Measurements from ENCODE around the gene FAM181A.
A peak's percentile ranks its signal among the peaks of the same experiment; 100 is the strongest.

The FAM181A gene

DNA sequence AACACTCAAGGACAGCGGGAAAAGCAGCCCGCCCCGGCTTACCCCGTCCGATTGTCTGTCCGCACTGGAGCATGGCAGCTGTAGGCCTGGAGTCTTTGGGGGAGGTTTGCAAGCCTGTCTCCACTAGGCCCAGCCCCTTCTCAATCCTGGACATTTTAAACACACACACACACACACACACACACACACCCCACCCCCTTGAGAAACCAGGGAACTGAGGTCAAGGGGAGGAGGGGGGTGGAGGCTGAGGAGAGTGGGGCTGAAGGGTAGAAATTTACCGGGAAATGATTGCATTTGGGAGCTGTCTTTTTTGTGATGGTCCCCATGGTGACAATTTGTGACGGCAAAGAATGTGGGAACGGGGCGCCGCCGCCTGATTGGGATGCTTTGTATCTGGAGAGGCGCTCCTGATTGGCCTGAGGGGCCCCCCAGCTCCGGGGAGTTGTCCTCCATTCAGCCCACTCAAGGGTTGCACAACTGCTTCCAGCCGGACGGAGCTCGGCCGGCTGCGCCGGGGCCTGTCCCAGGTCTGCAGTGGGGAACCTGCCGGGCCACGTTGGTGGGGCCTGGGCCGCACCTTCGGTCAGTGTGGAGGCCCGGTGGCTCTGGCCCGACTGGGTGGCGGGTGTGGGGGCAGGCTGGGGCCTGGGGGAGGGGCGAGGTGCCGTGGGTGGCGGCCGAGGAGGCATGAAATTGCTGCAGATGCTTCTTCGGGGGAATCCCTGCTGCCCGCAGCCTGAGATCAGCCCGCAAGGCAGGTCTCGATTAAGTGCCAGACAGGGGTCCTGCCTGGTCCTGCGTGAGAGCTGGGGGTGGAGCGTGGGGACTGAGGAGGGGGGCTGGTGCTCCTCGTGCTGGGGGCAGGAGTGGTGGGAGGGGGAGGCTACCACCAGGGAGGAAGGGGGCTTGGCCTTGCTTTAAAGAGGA, at the start of gene FAM181A:
TSS of gene FAM181A (plus strand) at position 472 of the 927 bp plus-strand sequence. CDS start 942 bp downstream, outside the sequence.
- Histone ChIP-seq H3K4me3 (ENCODE audit: low read length) (no peak within 1 kb of the TSS), H3K9me3 (ENCODE audit: insufficient read depth, low read depth, low read length) (no peaks in the 10 kb centered on the region), H3K27me3 (ENCODE audit: insufficient read depth, low read length) (no peaks in the 10 kb centered on the region), H3K9ac (ENCODE audit: low read depth, low read length) (no peak within 1 kb of the TSS), H3K4me1 (ENCODE audit: insufficient read depth, low read length) (no peaks in the 10 kb centered on the region), H3K27ac (ENCODE audit: low read length) (no peak within 1 kb of the TSS), H3K36me3 (ENCODE audit: insufficient read depth, low read depth, low read length) (no peaks in the 10 kb centered on the region)

DNA sequence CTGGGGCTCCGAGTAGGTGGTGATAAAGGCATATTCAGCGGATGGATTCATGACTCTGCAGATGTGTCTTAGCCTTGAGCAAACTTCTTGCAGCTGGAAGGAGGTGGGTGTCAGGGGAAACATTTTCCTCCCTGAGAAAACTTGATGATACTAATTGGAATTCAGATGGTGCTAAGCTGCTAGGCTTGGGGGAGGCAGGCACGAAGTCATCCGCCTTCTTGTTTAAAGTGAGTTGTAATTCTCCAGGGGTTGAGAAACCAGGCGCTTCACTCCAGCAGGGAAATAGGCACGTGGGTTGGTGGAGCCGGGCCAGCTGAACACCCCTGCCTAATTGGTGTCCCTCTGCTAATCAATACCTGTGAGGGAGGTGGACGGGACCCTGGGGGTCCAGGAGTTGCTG, 48.9 kb upstream of the FAM181A start:
- no peaks in the 10 kb centered on the region for H3K9me3 ChIP-seq (ENCODE audit: insufficient read depth, low read depth, low read length)
- H3K4me1 ChIP-seq (ENCODE audit: insufficient read depth, low read length), result peaks cover 12% of the 10 kb centered on the region
- H3K9ac ChIP-seq (ENCODE audit: low read depth, low read length), result no peak overlapping the region
- no peaks in the 10 kb centered on the region for H3K27me3 ChIP-seq (ENCODE audit: insufficient read depth, low read length)
- no peak overlapping the region for H3K27ac ChIP-seq (ENCODE audit: low read length)
- no peak overlapping the region for H3K4me3 ChIP-seq (ENCODE audit: low read length)
- no peaks in the 10 kb centered on the region for H3K36me3 ChIP-seq (ENCODE audit: insufficient read depth, low read depth, low read length)

DNA sequence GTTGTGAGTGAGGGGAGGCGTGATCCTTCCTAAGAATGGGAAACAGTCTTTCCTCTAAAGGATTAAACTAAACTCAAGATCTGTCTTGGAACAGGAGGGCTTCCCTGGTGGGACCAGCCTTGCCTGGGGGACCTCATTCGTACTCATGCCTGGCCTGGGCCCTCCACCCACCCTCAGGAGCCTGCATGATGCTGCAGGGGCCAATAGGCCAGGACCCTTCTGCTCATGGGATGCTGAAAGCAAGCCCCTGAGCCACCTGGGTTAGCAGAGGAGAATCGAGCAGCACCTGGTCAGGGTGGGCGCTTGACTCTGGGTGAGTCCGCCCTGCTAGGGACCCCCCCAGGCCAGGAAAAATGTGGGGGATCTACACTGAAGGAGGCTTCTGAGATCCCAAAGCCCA, 48.3 kb upstream of the FAM181A start:
- Histone ChIP-seq H3K4me1 (ENCODE audit: insufficient read depth, low read length) (peaks cover 12% of the 10 kb centered on the region), H3K9ac (ENCODE audit: low read depth, low read length) (no peak overlapping the region), H3K27me3 (ENCODE audit: insufficient read depth, low read length) (no peaks in the 10 kb centered on the region), H3K27ac (ENCODE audit: low read length) (no peak overlapping the region), H3K4me3 (ENCODE audit: low read length) (no peak overlapping the region), H3K9me3 (ENCODE audit: insufficient read depth, low read depth, low read length) (no peaks in the 10 kb centered on the region), H3K36me3 (ENCODE audit: insufficient read depth, low read depth, low read length) (no peaks in the 10 kb centered on the region)

DNA sequence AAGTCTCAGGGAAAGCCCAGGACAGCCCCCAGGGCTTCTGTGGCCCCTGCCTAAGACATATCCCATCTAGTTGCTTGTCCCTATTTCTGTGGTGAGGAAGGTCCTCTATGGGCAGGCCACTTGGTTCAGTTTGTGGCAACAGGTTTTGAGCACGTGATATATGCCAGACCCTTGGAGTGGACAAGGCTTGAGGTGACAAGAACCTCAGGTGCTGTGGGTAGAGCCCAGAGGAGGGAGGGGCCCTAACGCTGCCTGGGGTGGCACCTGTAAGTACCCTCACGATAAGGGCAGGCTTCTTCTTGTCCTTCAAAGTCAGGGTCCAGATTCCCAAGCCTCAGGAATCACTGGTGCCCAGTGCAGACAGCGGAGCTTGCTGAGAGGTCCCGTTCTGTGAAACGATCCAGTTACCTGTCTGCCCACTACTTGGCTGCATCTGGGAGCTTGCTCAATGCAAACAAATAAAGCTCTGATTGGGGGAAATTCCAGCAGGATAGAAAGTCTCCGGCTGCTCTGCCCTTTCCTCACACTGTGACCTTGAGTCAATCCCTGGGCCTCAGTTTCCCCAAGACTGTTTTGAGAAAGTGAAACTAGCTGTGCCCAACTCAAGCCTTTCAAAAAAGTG, 47.7 kb upstream of the FAM181A start:
- H3K36me3 ChIP-seq (ENCODE audit: insufficient read depth, low read depth, low read length), result no peaks in the 10 kb centered on the region
- H3K27me3 ChIP-seq (ENCODE audit: insufficient read depth, low read length), result no peaks in the 10 kb centered on the region
- H3K9ac ChIP-seq (ENCODE audit: low read depth, low read length), result no peak overlapping the region
- H3K4me1 ChIP-seq (ENCODE audit: insufficient read depth, low read length), result peaks cover 12% of the 10 kb centered on the region
- H3K9me3 ChIP-seq (ENCODE audit: insufficient read depth, low read depth, low read length), result no peaks in the 10 kb centered on the region
- H3K4me3 ChIP-seq (ENCODE audit: low read length), result peak overlapping the region; percentile 15; the same call in 1 of the 2 replicates
- H3K27ac ChIP-seq (ENCODE audit: low read length), result no peak overlapping the region

DNA sequence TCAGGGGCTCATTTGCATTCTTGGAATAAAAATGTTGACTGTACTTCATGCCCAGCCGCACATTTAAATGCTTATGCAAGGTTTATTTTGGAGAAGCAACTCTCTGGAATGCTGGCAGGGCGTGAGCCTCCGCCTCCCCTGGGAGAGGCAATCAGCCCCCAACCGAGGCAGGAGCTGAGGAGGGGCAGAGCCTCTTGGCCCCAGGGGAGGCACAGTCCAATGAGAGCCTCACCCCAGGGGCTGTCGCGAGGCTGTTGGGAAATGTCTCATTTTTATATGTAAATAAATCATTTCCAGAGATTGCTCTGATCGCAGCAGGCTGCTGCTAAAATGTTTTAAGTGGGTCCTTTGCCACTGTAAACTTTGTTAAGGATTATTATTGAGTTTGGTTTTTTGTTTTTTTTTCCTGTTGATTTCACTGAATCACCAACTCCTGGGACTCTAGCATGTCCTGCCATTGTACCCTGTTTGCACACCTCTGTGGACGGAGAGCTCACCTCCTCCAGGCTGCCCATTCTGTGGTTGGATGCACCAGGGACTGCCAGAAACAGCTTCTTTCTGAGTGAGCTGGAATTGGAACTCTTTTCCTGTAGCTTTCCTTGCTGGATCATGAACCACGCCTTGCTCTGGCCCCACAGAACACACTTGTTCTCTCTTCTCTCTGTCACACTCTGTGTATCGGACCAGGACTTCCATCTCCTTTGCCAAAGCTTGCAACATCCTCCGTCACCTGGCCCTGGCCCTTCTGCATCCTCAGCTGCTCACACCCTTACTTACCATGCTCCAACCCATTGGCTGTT, 46.9 kb upstream of the FAM181A start:
- Histone ChIP-seq H3K9ac (ENCODE audit: low read depth, low read length) (no peak overlapping the region), H3K4me3 (ENCODE audit: low read length) (no peak overlapping the region), H3K36me3 (ENCODE audit: insufficient read depth, low read depth, low read length) (no peaks in the 10 kb centered on the region), H3K27me3 (ENCODE audit: insufficient read depth, low read length) (no peaks in the 10 kb centered on the region), H3K4me1 (ENCODE audit: insufficient read depth, low read length) (peaks cover 12% of the 10 kb centered on the region), H3K9me3 (ENCODE audit: insufficient read depth, low read depth, low read length) (no peaks in the 10 kb centered on the region), H3K27ac (ENCODE audit: low read length) (no peak overlapping the region)

DNA sequence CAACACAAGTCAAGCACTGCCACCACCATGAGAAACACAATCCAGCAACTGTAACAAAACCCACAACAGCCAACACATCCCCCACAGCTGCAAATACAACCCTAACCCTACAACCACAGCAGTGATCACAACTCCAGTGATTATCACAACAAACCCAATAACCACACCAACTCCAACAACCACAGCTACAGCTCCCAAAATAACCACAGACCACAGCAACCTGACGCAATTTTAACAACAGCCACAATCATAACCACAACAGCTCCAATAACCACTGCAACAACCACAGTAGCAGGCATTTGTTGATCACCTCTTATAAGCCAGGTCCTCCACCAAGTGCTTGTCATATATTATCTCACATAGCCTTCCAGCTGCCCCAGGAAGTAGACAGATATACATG, 42.2 kb upstream of the FAM181A start:
- H3K36me3 ChIP-seq (ENCODE audit: insufficient read depth, low read depth, low read length), result no peaks in the 10 kb centered on the region
- no peaks in the 10 kb centered on the region for H3K4me1 ChIP-seq (ENCODE audit: insufficient read depth, low read length)
- no peaks in the 10 kb centered on the region; the same call in 1 of the 2 replicates for H3K27me3 ChIP-seq (ENCODE audit: insufficient read depth, low read length)
- no peak overlapping the region for H3K4me3 ChIP-seq (ENCODE audit: low read length)
- no peak overlapping the region for H3K27ac ChIP-seq (ENCODE audit: low read length)
- no peaks in the 10 kb centered on the region for H3K9me3 ChIP-seq (ENCODE audit: insufficient read depth, low read depth, low read length)
- no peak overlapping the region for H3K9ac ChIP-seq (ENCODE audit: low read depth, low read length)

DNA sequence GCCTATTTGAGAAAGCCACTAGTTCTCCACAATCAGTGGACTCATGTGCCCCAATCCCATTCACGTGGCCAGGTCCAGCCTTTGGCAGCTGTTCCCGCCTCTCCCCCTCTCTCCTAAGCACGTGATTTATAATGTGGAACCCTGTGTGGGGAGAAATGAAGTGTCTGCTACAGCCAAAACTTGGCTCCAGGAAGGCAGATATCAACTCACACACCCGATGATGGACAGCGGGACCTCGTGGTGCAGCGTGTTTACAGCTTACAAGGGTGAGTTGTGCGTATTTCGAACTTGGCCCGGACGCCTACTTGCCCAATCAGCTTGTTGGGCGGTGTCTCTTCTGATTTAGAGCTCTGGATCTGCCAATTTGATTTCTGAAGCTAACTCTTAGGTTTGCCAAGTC, 38.1 kb upstream of the FAM181A start:
- Histone ChIP-seq H3K4me3 (ENCODE audit: low read length) (no peak overlapping the region), H3K27me3 (ENCODE audit: insufficient read depth, low read length) (no peaks in the 10 kb centered on the region; the same call in 1 of the 2 replicates), H3K27ac (ENCODE audit: low read length) (no peak overlapping the region), H3K36me3 (ENCODE audit: insufficient read depth, low read depth, low read length) (no peaks in the 10 kb centered on the region), H3K9me3 (ENCODE audit: insufficient read depth, low read depth, low read length) (no peaks in the 10 kb centered on the region), H3K9ac (ENCODE audit: low read depth, low read length) (no peak overlapping the region), H3K4me1 (ENCODE audit: insufficient read depth, low read length) (peaks cover 2% of the 10 kb centered on the region; the same call in 1 of the 2 replicates)

DNA sequence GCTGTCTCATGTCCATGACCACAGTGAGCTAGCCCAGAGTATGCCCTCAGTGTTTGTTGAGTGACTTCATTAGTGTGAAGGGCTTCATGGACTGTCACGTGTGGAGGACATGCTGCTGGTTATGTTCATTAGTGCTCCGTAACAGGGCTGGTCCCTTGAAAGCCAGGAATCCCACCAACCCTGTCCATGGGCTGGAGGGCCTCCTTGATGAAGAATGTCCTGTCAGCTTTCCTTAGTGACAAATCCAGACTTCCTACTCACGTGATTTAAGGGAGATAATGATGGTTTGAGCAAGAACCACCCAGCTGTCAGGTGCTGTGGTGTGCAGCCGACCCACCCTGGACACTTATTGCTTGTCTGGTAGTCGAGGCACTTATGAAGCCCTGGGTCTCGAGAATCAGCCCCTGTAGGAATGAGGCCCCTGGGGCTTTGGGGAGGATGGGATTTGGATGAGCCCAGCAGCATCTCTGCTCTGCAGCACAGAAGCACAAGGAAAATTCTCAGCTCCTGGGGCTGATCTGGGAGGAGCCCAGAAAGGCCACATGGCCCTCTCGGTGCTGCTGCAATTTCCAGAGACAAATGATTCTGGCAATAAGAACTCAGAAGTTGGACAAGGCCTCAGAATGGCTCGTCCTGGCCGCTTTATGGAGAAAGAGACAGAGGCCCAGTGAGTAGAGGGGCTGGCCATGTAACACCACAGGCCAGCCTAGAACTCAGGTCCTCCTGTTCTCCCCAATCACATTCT, 37.2 kb upstream of the FAM181A start:
- H3K4me1 ChIP-seq (ENCODE audit: insufficient read depth, low read length), result peaks cover 10% of the 10 kb centered on the region
- H3K36me3 ChIP-seq (ENCODE audit: insufficient read depth, low read depth, low read length), result no peaks in the 10 kb centered on the region
- H3K9me3 ChIP-seq (ENCODE audit: insufficient read depth, low read depth, low read length), result no peaks in the 10 kb centered on the region
- H3K27ac ChIP-seq (ENCODE audit: low read length), result no peak overlapping the region
- no peak overlapping the region for H3K4me3 ChIP-seq (ENCODE audit: low read length)
- no peaks in the 10 kb centered on the region; the same call in 1 of the 2 replicates for H3K27me3 ChIP-seq (ENCODE audit: insufficient read depth, low read length)
- no peak overlapping the region for H3K9ac ChIP-seq (ENCODE audit: low read depth, low read length)

DNA sequence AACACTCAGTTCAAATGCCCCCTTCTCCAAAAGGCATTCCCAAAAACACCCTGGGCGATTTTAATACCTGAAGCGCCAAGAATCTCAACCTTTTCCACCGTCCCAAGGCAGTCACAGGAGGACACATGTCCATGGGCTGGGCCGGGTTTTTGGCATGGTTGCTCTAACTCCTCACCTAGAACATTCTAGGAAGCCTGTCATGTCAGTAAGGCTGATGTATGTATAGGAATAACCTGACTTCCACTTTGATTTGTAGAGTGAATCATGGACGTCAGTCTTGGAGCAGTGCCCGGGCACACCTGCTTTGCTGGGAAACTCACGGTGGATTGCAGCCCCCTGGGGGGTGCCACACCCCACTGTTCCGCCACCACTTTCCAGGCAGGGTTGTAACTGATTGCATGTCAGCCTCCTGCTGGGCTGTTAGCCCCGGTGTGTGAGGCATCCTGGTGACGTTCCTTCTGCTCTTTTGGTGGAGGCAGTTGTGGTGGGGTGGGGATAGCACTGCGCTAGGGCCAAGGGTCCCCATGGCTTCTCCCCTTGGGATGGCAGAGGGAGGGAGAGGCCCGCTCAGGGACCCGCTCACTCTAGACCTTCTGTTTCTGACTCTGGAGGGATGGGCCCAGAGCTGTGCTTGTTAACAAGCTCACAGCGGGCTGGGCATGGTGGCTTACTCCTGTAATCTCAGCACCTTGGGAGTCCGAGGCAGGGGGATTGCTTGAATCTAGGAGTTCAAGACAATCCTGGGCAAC, 35.2 kb upstream of the FAM181A start:
- Histone ChIP-seq H3K27ac (ENCODE audit: low read length) (no peak overlapping the region), H3K4me1 (ENCODE audit: insufficient read depth, low read length) (peaks cover 10% of the 10 kb centered on the region), H3K9ac (ENCODE audit: low read depth, low read length) (no peak overlapping the region), H3K4me3 (ENCODE audit: low read length) (no peak overlapping the region), H3K27me3 (ENCODE audit: insufficient read depth, low read length) (no peaks in the 10 kb centered on the region; the same call in 1 of the 2 replicates), H3K9me3 (ENCODE audit: insufficient read depth, low read depth, low read length) (no peaks in the 10 kb centered on the region), H3K36me3 (ENCODE audit: insufficient read depth, low read depth, low read length) (no peaks in the 10 kb centered on the region)

DNA sequence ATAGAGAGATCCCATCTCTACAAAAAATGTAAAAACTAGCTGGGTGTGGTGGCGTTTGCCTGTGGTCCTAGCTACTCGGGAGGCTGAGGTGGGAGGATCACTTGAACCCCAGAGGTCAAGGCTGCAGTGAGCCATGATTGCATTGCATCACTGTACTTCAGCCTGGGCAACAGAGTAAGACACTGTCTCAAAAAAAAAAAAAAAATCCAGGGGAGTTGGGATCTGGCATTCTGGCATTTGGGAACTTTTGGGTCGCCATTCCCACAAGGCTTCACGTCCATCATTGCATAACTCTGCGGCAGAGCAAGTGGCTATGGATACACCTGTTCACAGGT, 34.7 kb upstream of the FAM181A start:
- H3K4me3 ChIP-seq (ENCODE audit: low read length), result no peak overlapping the region
- no peaks in the 10 kb centered on the region for H3K9me3 ChIP-seq (ENCODE audit: insufficient read depth, low read depth, low read length)
- peaks cover 10% of the 10 kb centered on the region for H3K4me1 ChIP-seq (ENCODE audit: insufficient read depth, low read length)
- H3K27ac ChIP-seq (ENCODE audit: low read length), result no peak overlapping the region
- H3K27me3 ChIP-seq (ENCODE audit: insufficient read depth, low read length), result no peaks in the 10 kb centered on the region; the same call in 1 of the 2 replicates
- no peak overlapping the region for H3K9ac ChIP-seq (ENCODE audit: low read depth, low read length)
- H3K36me3 ChIP-seq (ENCODE audit: insufficient read depth, low read depth, low read length), result no peaks in the 10 kb centered on the region
